ENCODE data around the gene COQ10B.
"Not testable (repeated sequence)": the region's sequence is repeated elsewhere in the genome, so short reads cannot be mapped to it uniquely, and the experiment has no call there.

The COQ10B gene

DNA sequence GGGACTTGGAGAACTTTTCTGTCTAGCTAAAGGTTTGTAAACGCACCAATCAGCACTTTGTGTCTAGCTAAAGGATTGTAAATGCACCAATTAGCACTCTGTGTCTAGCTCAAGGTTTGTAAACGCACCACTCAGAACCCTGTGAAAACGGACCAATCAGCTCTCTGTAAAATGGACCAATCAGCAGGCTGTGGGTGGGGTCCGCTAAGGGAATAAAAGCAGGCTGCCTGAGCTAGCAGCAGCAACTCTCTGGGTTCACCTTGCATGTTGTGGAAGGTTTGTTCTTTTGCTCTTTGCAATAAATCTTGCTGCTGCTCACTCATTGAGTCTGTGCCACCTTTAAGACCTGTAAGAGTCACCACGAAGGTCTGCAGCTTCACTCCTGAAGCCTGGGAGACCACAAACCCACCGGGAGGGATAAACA is 2.4 kb upstream of the COQ10B start:
- not testable (repeated sequence) for DNase-seq (ENCODE audit: low read depth, low spot score)

- DNase-seq (ENCODE audit: low read depth, low spot score): no peak
Observed at GRCh38 chr2:197452754-197453122, 614 bp upstream of the COQ10B start.

- DNase-seq (ENCODE audit: low read depth, low spot score): no peak
Observed at GRCh38 chr2:197453914-197454398, 604 bp downstream of the COQ10B start.

GRCh38 chr2:197454923-197455322 is 1.6 kb downstream of the COQ10B start:
- DNase-seq (ENCODE audit: low read depth, low spot score): no peak

- no peak for DNase-seq (ENCODE audit: low read depth, low spot score)
Observed at GRCh38 chr2:197455428-197455827, 2.1 kb downstream of the COQ10B start.

- no peak for DNase-seq (ENCODE audit: low read depth, low spot score)
Observed at GRCh38 chr2:197460649-197461048, 7.3 kb downstream of the COQ10B start.

DNA sequence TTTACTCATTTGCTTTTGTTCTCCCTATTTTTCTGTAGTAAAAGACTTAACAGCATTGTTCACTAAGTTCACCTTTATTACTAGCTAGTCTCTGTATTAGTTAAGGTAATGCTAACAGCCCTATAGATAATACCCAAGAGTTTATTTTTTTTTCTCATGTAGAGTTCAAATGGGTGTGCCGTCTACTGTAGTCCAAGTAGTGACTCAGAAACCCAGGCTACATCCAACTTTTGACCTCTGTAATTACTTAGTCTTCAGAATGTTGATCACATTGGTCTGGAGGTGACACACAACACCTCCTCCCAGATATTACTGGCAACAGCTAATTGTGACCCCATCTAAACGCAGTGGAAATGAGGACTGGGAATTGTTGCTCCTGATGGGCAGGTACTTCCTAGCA is 7.7 kb downstream of the COQ10B start:
- DNase-seq (ENCODE audit: low read depth, low spot score): no peak

- no peak for DNase-seq (ENCODE audit: low read depth, low spot score)
Observed at GRCh38 chr2:197464175-197464574, 10.8 kb downstream of the COQ10B start.

DNA sequence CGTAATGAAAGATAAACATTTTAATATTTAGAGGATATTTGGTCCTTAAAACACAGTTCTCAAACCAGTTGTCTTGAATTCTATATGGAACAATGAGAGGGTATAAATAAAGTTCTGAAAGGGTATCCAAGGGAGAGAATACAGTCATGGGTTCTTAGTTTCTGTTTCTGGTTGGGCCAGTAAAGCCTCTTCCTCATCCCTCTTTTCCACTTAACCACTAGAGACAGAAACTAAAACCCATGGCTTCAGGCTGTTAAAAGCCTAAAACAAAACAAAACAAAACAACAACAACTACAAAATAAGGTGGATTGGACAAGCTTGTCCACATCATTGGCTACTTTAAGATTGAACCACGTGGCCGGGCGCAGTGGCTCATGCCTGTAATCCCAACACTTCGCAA is 18.8 kb downstream of the COQ10B start:
- no peak for DNase-seq (ENCODE audit: low read depth, low spot score)

GRCh38 chr2:197477797-197478196 is 24.4 kb downstream of the COQ10B start:
- no peak for DNase-seq (ENCODE audit: low read depth, low spot score)

- DNase-seq (ENCODE audit: low read depth, low spot score): no peak
Observed at GRCh38 chr2:197480165-197481036, 27.0 kb downstream of the COQ10B start.

DNA sequence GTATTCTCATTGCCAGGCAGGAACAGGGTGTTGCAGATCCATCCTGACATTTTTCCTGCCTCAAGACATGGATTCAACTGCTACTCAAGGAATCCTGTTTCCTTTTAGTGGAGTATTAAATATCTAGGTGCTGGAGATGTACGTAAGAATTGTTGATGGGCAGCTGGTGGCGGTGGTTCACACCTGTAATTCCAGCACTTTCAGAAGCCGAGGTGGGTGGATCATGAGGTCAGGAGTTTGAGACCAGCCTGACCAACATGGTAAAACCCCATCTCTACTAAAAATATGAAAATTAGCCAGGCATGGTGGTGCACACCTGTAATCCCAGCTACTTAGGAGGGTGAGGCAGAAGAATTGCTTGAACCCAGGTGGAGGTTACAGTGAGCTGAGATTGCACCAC is 30.9 kb downstream of the COQ10B start:
- not testable (repeated sequence) for DNase-seq (ENCODE audit: low read depth, low spot score)

GRCh38 chr2:197486175-197486574 is 32.8 kb downstream of the COQ10B start:
- DNase-seq (ENCODE audit: low read depth, low spot score): no peak

GRCh38 chr2:197487385-197487784 is 34.0 kb downstream of the COQ10B start:
- DNase-seq (ENCODE audit: low read depth, low spot score): no peak

- DNase-seq (ENCODE audit: low read depth, low spot score): no peak
Observed at GRCh38 chr2:197495433-197496134, 42.2 kb downstream of the COQ10B start.

GRCh38 chr2:197496695-197497094 is 43.3 kb downstream of the COQ10B start:
- DNase-seq (ENCODE audit: low read depth, low spot score): no peak

DNA sequence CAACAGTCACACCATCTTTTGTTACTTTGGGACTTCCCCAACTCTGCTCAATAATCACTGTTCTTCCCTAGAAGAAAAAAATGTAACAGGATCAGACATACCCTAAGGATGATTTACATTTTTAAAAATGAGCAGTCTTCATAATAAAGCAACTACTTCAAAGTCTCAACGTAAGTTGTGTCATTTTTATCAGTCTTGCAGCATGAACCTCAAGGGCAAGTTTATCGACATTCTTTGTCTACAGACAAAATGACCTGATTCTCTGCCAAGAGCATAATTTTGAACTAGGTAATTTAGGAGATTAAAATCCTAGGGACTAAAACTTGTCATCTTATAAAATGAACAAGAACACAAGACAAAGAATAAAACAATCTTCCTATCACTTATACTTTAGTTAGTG is 44.0 kb downstream of the COQ10B start:
- DNase-seq (ENCODE audit: low read depth, low spot score): no peak

GRCh38 chr2:197498235-197498936 is 45.0 kb downstream of the COQ10B start:
- no peak for DNase-seq (ENCODE audit: low read depth, low spot score)

- peak; percentile 74 for DNase-seq (ENCODE audit: low read depth, low spot score)
Observed at GRCh38 chr2:197498937-197499593, 45.7 kb downstream of the COQ10B start.

DNA sequence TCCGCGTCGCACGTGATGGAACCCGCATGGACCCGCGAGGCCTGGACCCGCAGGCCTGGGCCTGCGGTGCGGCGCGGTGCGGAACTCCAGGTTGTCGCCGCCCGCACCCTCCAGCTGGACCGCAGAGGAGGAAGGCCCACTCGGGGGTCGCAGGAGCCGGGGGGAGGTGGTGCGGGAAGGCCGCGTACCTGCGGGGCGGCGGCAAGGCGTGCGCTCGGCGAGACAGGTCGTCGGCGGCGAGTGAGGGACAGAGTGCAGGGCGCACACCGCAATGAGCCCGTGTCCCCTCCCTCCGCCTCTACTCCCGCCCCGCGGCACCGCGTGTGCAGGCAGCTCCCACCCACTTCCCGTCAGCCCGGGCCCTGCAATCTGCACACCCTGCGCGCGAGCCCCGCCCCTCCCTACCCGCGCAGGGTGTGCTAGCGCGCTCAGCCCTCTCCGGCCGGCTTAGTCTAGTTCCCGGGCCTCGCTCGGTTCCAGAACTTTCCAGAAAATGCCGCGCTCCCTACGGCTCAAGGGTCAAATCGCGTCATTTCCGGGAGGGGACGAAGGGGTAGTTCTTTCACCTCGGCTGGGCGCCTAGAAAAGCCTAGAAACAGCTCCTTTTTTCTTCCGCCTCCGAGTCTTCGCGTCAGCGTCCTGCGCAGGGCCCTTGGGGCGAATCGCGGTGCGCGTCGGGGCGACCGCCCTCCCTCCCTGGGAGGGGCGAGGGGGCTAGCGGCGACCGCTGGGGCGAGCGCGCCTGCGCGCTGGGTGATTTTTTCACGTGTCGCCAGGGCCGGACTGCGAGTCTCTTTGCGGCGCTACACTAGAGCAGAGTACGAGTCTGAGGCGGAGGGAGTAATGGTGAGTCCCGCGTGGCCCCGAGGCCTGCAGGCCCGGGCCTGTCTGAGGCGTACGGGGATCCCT is 46.5 kb downstream of the COQ10B start, which contains the start of the genes HSPD1 and HSPE1:
Gene HSPD1 (minus strand): TSS at position 247 of the 909 bp plus-strand sequence. CDS start 992 bp downstream, outside the sequence.
Gene HSPE1 (plus strand): TSS at position 786 of the 909 bp plus-strand sequence. CDS start 58 bp downstream, at position 844.
- peak; percentile 99 for DNase-seq (ENCODE audit: low read depth, low spot score)
